GM12878 (cell line): ENCODE measurements around the gene UQCRQ.

Experiments
- CTCF ChIP-seq, 3 experiments: IDR thresholded peaks in 2 of 3; conservative IDR thresholded peaks in 1 of 3; 2 replicates each; pipeline ENCODE4 v1.5.1; 2011; ENCODE audit warnings: low read depth in 3 of 3, low read length in 3 of 3, mild to moderate bottlenecking in 3 of 3, control low read depth in 2 of 3, moderate library complexity in 2 of 3, inconsistent platforms in 1 of 3, mixed read lengths in 1 of 3; ENCODE audit not compliant: control insufficient read depth in 2 of 3, insufficient read depth in 1 of 3; ENCODE audit errors: extremely low read depth in 1 of 3
- PBX3 ChIP-seq: IDR thresholded peaks from 2 replicates; pipeline ENCODE4 v1.6.1; 2011; ENCODE audit warnings: mild to moderate bottlenecking, low read depth, low read length, moderate library complexity; ENCODE audit not compliant: insufficient replicate concordance
- POLR2AphosphoS5 ChIP-seq: IDR thresholded peaks from 2 replicates; pipeline ENCODE4 v1.6.1; 2011; ENCODE audit warnings: mild to moderate bottlenecking, low read length, inconsistent platforms
- TF ChIP-seq, protein P1 (sequence below): fragments of 450-650 bp; IDR thresholded peaks from 2 replicates; pipeline ENCODE4 v1.6.1; 2016; ENCODE audit warnings: mild to moderate bottlenecking
- TF ChIP-seq, protein P2 (sequence below): IDR thresholded peaks from 2 replicates; pipeline ENCODE4 v1.6.1; 2011; ENCODE audit warnings: low read depth, low read length, improper control_type of control experiment, borderline replicate concordance

- TF ChIP-seq, protein P1, sequence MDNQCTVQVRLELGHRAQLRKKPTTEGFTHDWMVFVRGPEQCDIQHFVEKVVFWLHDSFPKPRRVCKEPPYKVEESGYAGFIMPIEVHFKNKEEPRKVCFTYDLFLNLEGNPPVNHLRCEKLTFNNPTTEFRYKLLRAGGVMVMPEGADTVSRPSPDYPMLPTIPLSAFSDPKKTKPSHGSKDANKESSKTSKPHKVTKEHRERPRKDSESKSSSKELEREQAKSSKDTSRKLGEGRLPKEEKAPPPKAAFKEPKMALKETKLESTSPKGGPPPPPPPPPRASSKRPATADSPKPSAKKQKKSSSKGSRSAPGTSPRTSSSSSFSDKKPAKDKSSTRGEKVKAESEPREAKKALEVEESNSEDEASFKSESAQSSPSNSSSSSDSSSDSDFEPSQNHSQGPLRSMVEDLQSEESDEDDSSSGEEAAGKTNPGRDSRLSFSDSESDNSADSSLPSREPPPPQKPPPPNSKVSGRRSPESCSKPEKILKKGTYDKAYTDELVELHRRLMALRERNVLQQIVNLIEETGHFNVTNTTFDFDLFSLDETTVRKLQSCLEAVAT, result no peak
- TF ChIP-seq POLR2AphosphoS5, result no peak
- TF ChIP-seq PBX3, result no peak
- TF ChIP-seq, protein P2, sequence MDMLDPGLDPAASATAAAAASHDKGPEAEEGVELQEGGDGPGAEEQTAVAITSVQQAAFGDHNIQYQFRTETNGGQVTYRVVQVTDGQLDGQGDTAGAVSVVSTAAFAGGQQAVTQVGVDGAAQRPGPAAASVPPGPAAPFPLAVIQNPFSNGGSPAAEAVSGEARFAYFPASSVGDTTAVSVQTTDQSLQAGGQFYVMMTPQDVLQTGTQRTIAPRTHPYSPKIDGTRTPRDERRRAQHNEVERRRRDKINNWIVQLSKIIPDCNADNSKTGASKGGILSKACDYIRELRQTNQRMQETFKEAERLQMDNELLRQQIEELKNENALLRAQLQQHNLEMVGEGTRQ, result no peak
- TF ChIP-seq CTCF (IDR thresholded peaks at IDR 0.05 in 2 of 3, conservative IDR thresholded peaks at IDR 0.05 in 1 of 3; ENCODE audit: control insufficient read depth in 2 of 3, extremely low read depth in 1 of 3, insufficient read depth in 1 of 3, low read depth in 3 of 3, low read length in 3 of 3), result no peak
These were observed 18.1 kb downstream of the UQCRQ start for GRCh38 chr5:132884548-132884947.
